Transverse colon (tissue), 4 donors: ENCODE results near the gene LBHD2. TPM values are rescaled to one million over a fixed set of nuclear protein-coding genes. Genes with fewer than 3 reads are reported as not detected.

Source experiments
- DNase-seq: peaks from one replicate; pipeline ENCODE4 v3.0.0-alpha.2; 2019
- H3K27ac ChIP-seq, 4 donors: fragments of 200-600 bp; sonication (generic); 2 replicates each; pipeline ENCODE4 v1.5.1; 2016 to 2018; ENCODE audit warnings: inconsistent platforms in 4 of 4
- H3K27me3 ChIP-seq: fragments of 200-600 bp; sonication (generic); 2 replicates; pipeline ENCODE4 v1.5.1; 2017; ENCODE audit warnings: inconsistent platforms
- H3K36me3 ChIP-seq, 4 donors: fragments of 200-600 bp; sonication (generic); 2 replicates each; pipeline ENCODE4 v1.5.1; 2017 to 2019; ENCODE audit warnings: inconsistent platforms in 4 of 4
- H3K4me1 ChIP-seq, 4 donors: fragments of 200-600 bp; sonication (generic); 2 replicates each; pipeline ENCODE4 v1.5.1; 2017 to 2020; ENCODE audit warnings: inconsistent platforms in 4 of 4
- H3K4me3 ChIP-seq, 4 donors: fragments of 200-600 bp; sonication (generic); 1 replicate in 1 of 4; 2 replicates in 3 of 4; pipeline versions ENCODE4 v1.5.1 to v1.6.1; 2017 to 2019; ENCODE audit warnings: inconsistent platforms in 4 of 4
- H3K9me3 ChIP-seq, 2 donors: fragments of 200-600 bp; sonication (generic); 2 replicates each; pipeline ENCODE4 v1.5.1; 2017 to 2019; ENCODE audit warnings: inconsistent platforms in 2 of 2
- CTCF ChIP-seq, 5 experiments: fragments of 200-600 bp in 3 of 5; fragments of 450-650 bp in 2 of 5; sonication (generic) in 3 of 5; IDR thresholded peaks; 1 replicate in 2 of 5; 2 replicates in 3 of 5; pipeline ENCODE4 v1.5.1; 2016 to 2017; ENCODE audit warnings: antibody characterized with exemption in 5 of 5, inconsistent platforms in 3 of 5, mild to moderate bottlenecking in 2 of 5, moderate library complexity in 1 of 5
- EP300 ChIP-seq: sonication (generic); formaldehyde crosslinking; IDR thresholded peaks from one replicate; pipeline ENCODE4 v1.6.1; 2017; ENCODE audit warnings: antibody characterized with exemption, low read depth
- POLR2A ChIP-seq: fragments of 450-650 bp; IDR thresholded peaks from one replicate; pipeline ENCODE4 v1.6.1; 2016; ENCODE audit warnings: antibody characterized with exemption, mild to moderate bottlenecking, moderate library complexity
- POLR2AphosphoS5 ChIP-seq, 3 donors: sonication (generic); formaldehyde crosslinking; IDR thresholded peaks; one replicate each; pipeline ENCODE4 v1.6.1; 2016; ENCODE audit warnings: antibody characterized with exemption in 3 of 3
- WGBS, 2 donors: methylation state at CpG; one replicate each; pipeline ENCODE4 v1.1.5; 2018; ENCODE audit warnings: low coverage in 1 of 2; 5-methylcytosine and 5-hydroxymethylcytosine counted together
- in situ Hi-C, 4 donors: fragments of 200-750 bp; cut with MboI; loops; one replicate each; pipeline versions ENCODE4 v1.15.0 to v1.15.1; 2017; ENCODE audit warnings: low sequenced_read_pairs in 3 of 4, low pct_ligation_motif_present in 1 of 4, low pct_unique_long_range_greater_than_20kb in 1 of 4
- intact Hi-C: fragments of 100-400 bp; cut with DNase I; formaldehyde crosslinking; loops from one replicate; pipeline ENCODE4 v1.15.1; 2023; ENCODE audit warnings: low total_unique reads
- total RNA-seq, 4 donors: library from RNA; depleted of rRNA; stranded (reverse); fragments of >200 nt; gene quantifications; one replicate each; pipeline ENCODE4 v1.1.0, GENCODE V29; 2016

LBHD2 gene
- total RNA-seq, 4 donors from 2014 or later: not detected

GRCh38 chr14:103121121-103121845 is 37.3 kb downstream of the LBHD2 start:
- in situ Hi-C loops: no loop called here
- Histone ChIP-seq H3K9me3 (no peaks in the 10 kb centered on the region), H3K27ac (peak overlapping the region; percentile 81 to 87 (median 86)), H3K4me3 (peak overlapping the region in 1 of 4 donors; percentile 21), H3K36me3 (no peaks in the 10 kb centered on the region), H3K4me1 (peaks cover 22 to 69% (median 48%) of the 10 kb centered on the region in 4 donors), H3K27me3 (peaks cover 42% of the 10 kb centered on the region)
- peak; percentile 48 for DNase-seq
- WGBS, 2 donors: 45 to 50% methylated on average over 1 to 17 of the region's 18 CpGs
- TF ChIP-seq EP300: no peak
- TF ChIP-seq POLR2A: no peak
- no peak for TF ChIP-seq CTCF (IDR thresholded peaks at IDR 0.05)
- intact Hi-C loops: no loop called here

- intact Hi-C loops: no loop called here
- no peaks in the 10 kb centered on the region for H3K36me3 ChIP-seq
- no peaks in the 10 kb centered on the region for H3K9me3 ChIP-seq
- peaks cover 42% of the 10 kb centered on the region for H3K27me3 ChIP-seq
- WGBS, 2 donors: 14% methylated on average over 21 of the region's 23 CpGs; no CpG with 5 or more reads in 1 of the 2 donors
- H3K4me1 ChIP-seq: peaks cover 25 to 74% (median 53%) of the 10 kb centered on the region in 4 donors
- peak overlapping the region; percentile 81 to 87 (median 86) for H3K27ac ChIP-seq
- peak overlapping the region in 1 of 4 donors; percentile 21 for H3K4me3 ChIP-seq
- DNase-seq: peak; percentile 77
- in situ Hi-C loops: no loop called here
- TF ChIP-seq EP300: no peak
- TF ChIP-seq CTCF (IDR thresholded peaks at IDR 0.05): no peak
- TF ChIP-seq POLR2AphosphoS5 (IDR thresholded peaks at IDR 0.05): peak in 2 of 3 donors; percentile 59 to 64
- no peak for TF ChIP-seq POLR2A
Measured at GRCh38 chr14:103121846-103122584, 38.0 kb downstream of the LBHD2 start.

GRCh38 chr14:103122585-103122946 is 38.6 kb downstream of the LBHD2 start:
- in situ Hi-C loops: no loop called here
- H3K4me1 ChIP-seq: peaks cover 28 to 78% (median 57%) of the 10 kb centered on the region in 4 donors

More at GRCh38 chr14:103122585-103122946, 38.6 kb downstream of the LBHD2 start:
- TF ChIP-seq POLR2AphosphoS5 (IDR thresholded peaks at IDR 0.05) (no peak), CTCF (IDR thresholded peaks at IDR 0.05) (no peak), POLR2A (no peak), EP300 (no peak)
- Histone ChIP-seq H3K36me3 (no peaks in the 10 kb centered on the region), H3K27me3 (peaks cover 42% of the 10 kb centered on the region), H3K27ac (peak overlapping the region; percentile 81 to 87 (median 86)), H3K9me3 (no peaks in the 10 kb centered on the region), H3K4me3 (peak overlapping the region in 3 of 4 donors; percentile 38 to 58 (median 50))
- intact Hi-C loops: no loop called here
- no peak for DNase-seq
- WGBS, 2 donors: 33% methylated on average over 15 of the region's 15 CpGs; no CpG with 5 or more reads in 1 of the 2 donors
